HCT116 (cell line): ENCODE results near the gene SLC16A5. TPM values are rescaled to one million over a fixed set of nuclear protein-coding genes. Genes with fewer than 3 reads are reported as not detected.

Source experiments
- ATAC-seq: fragments of 200-7000 bp; cut with Tn5 transposase; 2 replicates; pipeline ENCODE4 v1.9.1; 2020; ENCODE audit warnings: mild to moderate bottlenecking, moderate library complexity
- BruUV-seq: library from RNA; stranded (reverse); fragments of 400-500 nt; replicated peaks from 2 replicates; lab custom pipeline; 2021; lab: Mats Ljungman, UMichigan
- CTCF ChIA-PET: fragments of 300-600 bp; sonication (Branson Sonifier 250); formaldehyde crosslinking; loops from one replicate; lab custom pipeline; 2021; ENCODE audit warnings: antibody characterized with exemption; lab: Charles Lee
- POLR2A ChIA-PET: fragments of 300-600, 350-600 bp; sonication (Branson Sonifier 250); formaldehyde crosslinking; loops from one replicate; lab custom pipeline; 2021; ENCODE audit warnings: antibody characterized with exemption; lab: Charles Lee
- RAD21 ChIA-PET, 2 experiments: fragments of 300-600 bp; sonication (Branson Sonifier 250); formaldehyde crosslinking; loops; one replicate each; lab custom pipeline; 2023; ENCODE audit warnings: low total read pairs in 2 of 2; ENCODE audit not compliant: uncharacterized antibody in 2 of 2, unreplicated experiment in 2 of 2, low non-redundant PET in 1 of 2; lab: Charles Lee
- DNase-seq: peaks from one replicate; pipeline ENCODE4 v3.0.0-alpha.2; 2010; ENCODE audit warnings: low read depth, low spot score
- H2AFZ ChIP-seq: fragments of 200-600 bp; shearing (Covaris generic), sonication (generic); 2 replicates; pipeline ENCODE4 v1.6.1; 2017; ENCODE audit warnings: low read depth, mixed run types, mixed read lengths, antibody characterized with exemption, low read length; ENCODE audit not compliant: poor library complexity, severe bottlenecking
- H3K27ac ChIP-seq: 2 replicates; pipeline ENCODE4 v1.5.1; 2012; ENCODE audit warnings: low read depth, low read length
- H3K27me3 ChIP-seq: fragments of 200-600 bp; sonication (generic); 2 replicates; pipeline ENCODE4 v1.6.1; 2016; ENCODE audit warnings: mixed run types, low read length, mixed read lengths; ENCODE audit not compliant: insufficient read depth
- H3K36me3 ChIP-seq, 2 experiments: fragments of 200-500 bp in 1 of 2; fragments of 200-600 bp in 1 of 2; sonication (Bioruptor generic) in 1 of 2; sonication (generic) in 1 of 2; 2 replicates each; pipeline versions ENCODE4 v1.5.1 to v1.6.1; 2014 to 2016; ENCODE audit warnings: low read length in 2 of 2, inconsistent platforms in 1 of 2, mixed read lengths in 1 of 2, mixed run types in 1 of 2; ENCODE audit not compliant: insufficient read depth in 2 of 2, control insufficient read depth in 1 of 2
- H3K4me1 ChIP-seq, 2 experiments: fragments of 200-600 bp in 1 of 2; sonication (generic) in 1 of 2; 2 replicates each; pipeline versions ENCODE4 v1.5.1 to v1.6.1; 2012 to 2017; ENCODE audit warnings: low read length in 2 of 2, inconsistent platforms in 1 of 2, mild to moderate bottlenecking in 1 of 2, mixed read lengths in 1 of 2, mixed run types in 1 of 2, moderate library complexity in 1 of 2; ENCODE audit not compliant: insufficient read depth in 2 of 2, control insufficient read depth in 1 of 2
- H3K4me2 ChIP-seq: fragments of 200-600 bp; sonication (generic); 2 replicates; pipeline ENCODE4 v1.6.1; 2017; ENCODE audit warnings: mixed run types, low read length, mixed read lengths
- H3K4me3 ChIP-seq, 2 experiments: fragments of 200-600 bp in 1 of 2; sonication (generic) in 1 of 2; replicated peaks in 1 of 2; 2 replicates each; pipeline ENCODE4 v1.5.1; 2011 to 2016; ENCODE audit warnings: low read length in 2 of 2, control low read depth in 1 of 2, low read depth in 1 of 2, mild to moderate bottlenecking in 1 of 2, mixed read lengths in 1 of 2, mixed run types in 1 of 2
- H3K79me2 ChIP-seq: fragments of 200-600 bp; sonication (generic); 2 replicates; pipeline ENCODE4 v1.6.1; 2017; ENCODE audit warnings: mild to moderate bottlenecking, mixed run types, low read length, moderate library complexity, mixed read lengths; ENCODE audit not compliant: insufficient read depth
- H3K9ac ChIP-seq: fragments of 200-600 bp; sonication (generic); 2 replicates; pipeline ENCODE4 v1.6.1; 2016; ENCODE audit warnings: low read length, mixed read lengths
- H3K9me2 ChIP-seq: fragments of 200-600 bp; sonication (generic), shearing (Covaris generic); 2 replicates; pipeline ENCODE4 v1.6.1; 2017; ENCODE audit warnings: mixed run types, mild to moderate bottlenecking, moderate library complexity; ENCODE audit not compliant: insufficient read depth
- H3K9me3 ChIP-seq, 2 experiments: fragments of 200-500 bp in 1 of 2; fragments of 200-600 bp in 1 of 2; sonication (Bioruptor generic) in 1 of 2; sonication (generic) in 1 of 2; 2 replicates each; pipeline ENCODE4 v1.6.1; 2014 to 2017; ENCODE audit warnings: low read length in 2 of 2, mixed read lengths in 2 of 2, inconsistent platforms in 1 of 2, low read depth in 1 of 2, mild to moderate bottlenecking in 1 of 2, mixed run types in 1 of 2, moderate library complexity in 1 of 2; ENCODE audit not compliant: control insufficient read depth in 1 of 2, insufficient read depth in 1 of 2
- H4K20me1 ChIP-seq: fragments of 200-600 bp; sonication (generic), shearing (Covaris generic); 2 replicates; pipeline ENCODE4 v1.6.1; 2017; ENCODE audit warnings: mixed run types, mild to moderate bottlenecking, moderate library complexity; ENCODE audit not compliant: insufficient read depth
- ATF3 ChIP-seq: IDR thresholded peaks from 2 replicates; pipeline ENCODE4 v1.6.1; 2012
- CBX3 ChIP-seq: IDR thresholded peaks from 2 replicates; pipeline ENCODE4 v1.6.1; 2012; ENCODE audit warnings: low read depth
- CEBPB ChIP-seq: IDR thresholded peaks from 2 replicates; pipeline ENCODE4 v1.6.1; 2012; ENCODE audit warnings: low read depth
- CTCF ChIP-seq, 3 experiments: fragments of 200-600 bp in 1 of 3; sonication (generic) in 1 of 3; IDR thresholded peaks in 2 of 3; conservative IDR thresholded peaks in 1 of 3; 2 replicates each; pipeline ENCODE4 v1.5.1; 2012 to 2017; ENCODE audit warnings: low read depth in 2 of 3, low read length in 2 of 3, antibody characterized with exemption in 1 of 3, borderline replicate concordance in 1 of 3, control low read depth in 1 of 3, mild to moderate bottlenecking in 1 of 3, mixed read lengths in 1 of 3, mixed run types in 1 of 3, moderate library complexity in 1 of 3; ENCODE audit not compliant: insufficient read depth in 1 of 3
- EGR1 ChIP-seq: IDR thresholded peaks from 2 replicates; pipeline ENCODE4 v1.6.1; 2012; ENCODE audit warnings: low read depth
- ELF1 ChIP-seq: IDR thresholded peaks from 2 replicates; pipeline ENCODE4 v1.6.1; 2012; ENCODE audit warnings: low read depth, borderline replicate concordance
- EZH2 ChIP-seq: fragments of 200-600 bp; sonication (generic); IDR thresholded peaks from 2 replicates; pipeline ENCODE4 v1.6.1; 2017; ENCODE audit warnings: antibody characterized with exemption, mixed run types
- EZH2phosphoT487 ChIP-seq: fragments of 200-600 bp; IDR thresholded peaks from 2 replicates; pipeline ENCODE4 v1.6.1; 2018; ENCODE audit warnings: antibody characterized with exemption, borderline replicate concordance
- FOSL1 ChIP-seq: IDR thresholded peaks from 2 replicates; pipeline ENCODE4 v1.6.1; 2012; ENCODE audit warnings: low read depth
- JUND ChIP-seq: IDR thresholded peaks from 2 replicates; pipeline ENCODE4 v1.6.1; 2012
- MAX ChIP-seq: IDR thresholded peaks from 2 replicates; pipeline ENCODE4 v1.6.1; 2012
- POLR2A ChIP-seq: IDR thresholded peaks from 2 replicates; pipeline ENCODE4 v1.7.0; 2011; ENCODE audit warnings: borderline replicate concordance; ENCODE audit not compliant: insufficient read depth, insufficient read length; ENCODE audit errors: extremely low read depth
- POLR2AphosphoS5 ChIP-seq: IDR thresholded peaks from 2 replicates; pipeline ENCODE4 v1.6.1; 2011; ENCODE audit warnings: mild to moderate bottlenecking, low read depth, low read length, moderate library complexity
- RAD21 ChIP-seq: IDR thresholded peaks from 2 replicates; pipeline ENCODE4 v1.6.1; 2012; ENCODE audit warnings: low read depth, mild to moderate bottlenecking
- REST ChIP-seq: IDR thresholded peaks from 2 replicates; pipeline ENCODE4 v1.6.1; 2012; ENCODE audit warnings: low read depth
- SIN3A ChIP-seq: IDR thresholded peaks from 2 replicates; pipeline ENCODE4 v1.6.1; 2012; ENCODE audit warnings: low read depth
- SP1 ChIP-seq: IDR thresholded peaks from 2 replicates; pipeline ENCODE4 v1.6.1; 2012; ENCODE audit warnings: low read depth
- YY1 ChIP-seq: IDR thresholded peaks from 2 replicates; pipeline ENCODE4 v1.6.1; 2011; ENCODE audit warnings: low read length, low read depth, moderate library complexity, mild to moderate bottlenecking; ENCODE audit not compliant: insufficient replicate concordance; ENCODE audit errors: extremely low read depth
- ZNF274 ChIP-seq: fragments of 200-500 bp; sonication (Bioruptor generic); IDR thresholded peaks from 2 replicates; pipeline ENCODE4 v1.6.1; 2014; ENCODE audit warnings: mild to moderate bottlenecking, low read depth, low read length, inconsistent platforms
- intact Hi-C: fragments of 100-400 bp; cut with micrococcal nuclease; formaldehyde crosslinking; loops from 2 replicates; pipeline ENCODE4 v1.10.0; 2022
- total RNA-seq: library from RNA; stranded (reverse); gene quantifications from one replicate; pipeline ENCODE4 v1.2.1, GENCODE V29; 2021; ENCODE audit not compliant: unreplicated experiment

The SLC16A5 gene
- total RNA-seq, 1 experiment from 2014 or later, result 79.3 TPM

- H3K9me3 ChIP-seq, result no peaks in the 10 kb centered on the region
- H3K9me2 ChIP-seq, result no peaks in the 10 kb centered on the region
- H3K9ac ChIP-seq, result no peak overlapping the region
- H3K79me2 ChIP-seq, result peaks cover 82% of the 10 kb centered on the region
- no peak overlapping the region for H3K4me3 ChIP-seq
- ChIA-PET POLR2A (interaction anchor here (1.2 kb wide), 1 partner anchor 37 kb away, joined by 4 read pairs; no protein-coding TSS in a partner anchor), RAD21 (no interaction called here), CTCF (interaction anchor here (2.2 kb wide), 1 partner anchor 12 kb away, joined by 6 read pairs; no protein-coding TSS in a partner anchor)
- intact Hi-C loops, result loop anchor here (10.0 kb wide), 1 partner anchor 146 kb away; the partner anchor contains the start of genes GGA3 and MRPS7
- no peak overlapping the region; the same call in 1 of the 2 replicates for H3K27ac ChIP-seq
- ATAC-seq (no peak), DNase-seq (no peak)
- H3K27me3 ChIP-seq, result no peaks in the 10 kb centered on the region
- no peak overlapping the region for H3K4me2 ChIP-seq
- BruUV-seq, result no TSS peak
- peaks cover 6 to 57% of the 10 kb centered on the region in 2 experiments; a peak in 3 of 4 replicates for H3K36me3 ChIP-seq
- peaks cover 19 to 50% of the 10 kb centered on the region in 2 experiments for H3K4me1 ChIP-seq
- H4K20me1 ChIP-seq, result no peaks in the 10 kb centered on the region; the same call in 1 of the 2 replicates
- TF ChIP-seq CEBPB (no peak), MAX (no peak), YY1 (no peak), EZH2phosphoT487 (no peak), REST (no peak), EZH2 (no peak), SP1 (no peak), JUND (no peak), ZNF274 (no peak), ATF3 (no peak), POLR2AphosphoS5 (no peak), ELF1 (no peak), CBX3 (no peak), SIN3A (no peak), CTCF (IDR thresholded peaks at IDR 0.05 in 2 of 3, conservative IDR thresholded peaks at IDR 0.05 in 1 of 3; ENCODE audit: borderline replicate concordance in 1 of 3, insufficient read depth in 1 of 3, low read depth in 2 of 3, low read length in 2 of 3) (no peak), EGR1 (no peak), FOSL1 (no peak), POLR2A (no peak), RAD21 (no peak)
- H2AFZ ChIP-seq, result no peak overlapping the region
These were observed 30.6 kb downstream of the SLC16A5 start for GRCh38 chr17:75118307-75118706.
